Measurements from ENCODE around the gene SLC41A1. TPM values are rescaled to one million over a fixed set of nuclear protein-coding genes. Genes with fewer than 3 reads are reported as not detected.

SLC41A1 gene
- total RNA-seq, 3 donors from 2014 or later (not counting 1 experiment from before 2014, with no cell fraction given) = 35.3 to 47.1 (median 39.5) TPM

GRCh38 chr1:205822397-205822796, 9.4 kb upstream of the SLC41A1 start:
- H3K4me3 Mint-ChIP-seq = no peak overlapping the region
- H3K9me3 Mint-ChIP-seq = no peaks in the 10 kb centered on the region
- H3K27me3 Mint-ChIP-seq (ENCODE audit: low read depth in 2 of 2) = peaks cover 7 to 9% of the 10 kb centered on the region in 2 donors
- TF ChIP-seq, protein P1, sequence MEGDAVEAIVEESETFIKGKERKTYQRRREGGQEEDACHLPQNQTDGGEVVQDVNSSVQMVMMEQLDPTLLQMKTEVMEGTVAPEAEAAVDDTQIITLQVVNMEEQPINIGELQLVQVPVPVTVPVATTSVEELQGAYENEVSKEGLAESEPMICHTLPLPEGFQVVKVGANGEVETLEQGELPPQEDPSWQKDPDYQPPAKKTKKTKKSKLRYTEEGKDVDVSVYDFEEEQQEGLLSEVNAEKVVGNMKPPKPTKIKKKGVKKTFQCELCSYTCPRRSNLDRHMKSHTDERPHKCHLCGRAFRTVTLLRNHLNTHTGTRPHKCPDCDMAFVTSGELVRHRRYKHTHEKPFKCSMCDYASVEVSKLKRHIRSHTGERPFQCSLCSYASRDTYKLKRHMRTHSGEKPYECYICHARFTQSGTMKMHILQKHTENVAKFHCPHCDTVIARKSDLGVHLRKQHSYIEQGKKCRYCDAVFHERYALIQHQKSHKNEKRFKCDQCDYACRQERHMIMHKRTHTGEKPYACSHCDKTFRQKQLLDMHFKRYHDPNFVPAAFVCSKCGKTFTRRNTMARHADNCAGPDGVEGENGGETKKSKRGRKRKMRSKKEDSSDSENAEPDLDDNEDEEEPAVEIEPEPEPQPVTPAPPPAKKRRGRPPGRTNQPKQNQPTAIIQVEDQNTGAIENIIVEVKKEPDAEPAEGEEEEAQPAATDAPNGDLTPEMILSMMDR (IDR thresholded peaks at IDR 0.05) = no peak
- Histone ChIP-seq H3K27ac (ENCODE audit: low read length) (no peak overlapping the region), H3K27me3 (ENCODE audit: control insufficient read depth, insufficient read depth, low read length) (no peaks in the 10 kb centered on the region), H3K4me3 (ENCODE audit: low read length) (no peak overlapping the region), H3K9me3 (ENCODE audit: control insufficient read depth, insufficient read depth, low read length) (no peaks in the 10 kb centered on the region), H3K4me1 (ENCODE audit: control insufficient read depth, insufficient read depth, low read length) (peaks cover 11% of the 10 kb centered on the region), H3K36me3 (ENCODE audit: control insufficient read depth, insufficient read depth, low read length) (no peaks in the 10 kb centered on the region)
- intact Hi-C loops (cut with micrococcal nuclease) = no loop called here
- ATAC-seq = no peak
- DNase-seq = no peak
- H3K4me1 Mint-ChIP-seq = peaks cover 14% of the 10 kb centered on the region in 2 donors
- no peaks in the 10 kb centered on the region for H3K36me3 Mint-ChIP-seq
- no CpG with 5 or more reads among the region's 2 CpGs for WGBS (ENCODE audit: insufficient coverage)
- H3K27ac Mint-ChIP-seq = no peak overlapping the region

- TF ChIP-seq, protein P1 (IDR thresholded peaks at IDR 0.05) = no peak
- Mint-ChIP-seq H3K36me3 (no peaks in the 10 kb centered on the region), H3K4me3 (no peak overlapping the region), H3K27ac (no peak overlapping the region), H3K9me3 (no peaks in the 10 kb centered on the region), H3K27me3 (ENCODE audit: low read depth in 2 of 2) (no peaks in the 10 kb centered on the region), H3K4me1 (peaks cover 11 to 13% of the 10 kb centered on the region in 2 donors)
- H3K4me3 ChIP-seq (ENCODE audit: low read length) = no peak overlapping the region
- no peaks in the 10 kb centered on the region for H3K36me3 ChIP-seq (ENCODE audit: control insufficient read depth, insufficient read depth, low read length)
- no peaks in the 10 kb centered on the region for H3K27me3 ChIP-seq (ENCODE audit: control insufficient read depth, insufficient read depth, low read length)
- H3K4me1 ChIP-seq (ENCODE audit: control insufficient read depth, insufficient read depth, low read length) = peaks cover 11% of the 10 kb centered on the region
- intact Hi-C loops (cut with micrococcal nuclease) = no loop called here
- no peak overlapping the region for H3K27ac ChIP-seq (ENCODE audit: low read length)
- no peak for DNase-seq
- 93% methylated on average over 3 of the region's 3 CpGs for WGBS (ENCODE audit: insufficient coverage)
- ATAC-seq = no peak
- no peaks in the 10 kb centered on the region for H3K9me3 ChIP-seq (ENCODE audit: control insufficient read depth, insufficient read depth, low read length)
These were observed 5.0 kb upstream of the SLC41A1 start for GRCh38 chr1:205817988-205818387.

- H3K9me3 ChIP-seq (ENCODE audit: control insufficient read depth, insufficient read depth, low read length) = no peaks in the 10 kb centered on the region
- TF ChIP-seq, protein P1 (IDR thresholded peaks at IDR 0.05) = no peak
- H3K27ac ChIP-seq (ENCODE audit: low read length) = no peak overlapping the region
- no peak overlapping the region for H3K4me3 ChIP-seq (ENCODE audit: low read length)
- no peak overlapping the region for H3K27ac Mint-ChIP-seq
- ATAC-seq = no peak
- H3K4me1 ChIP-seq (ENCODE audit: control insufficient read depth, insufficient read depth, low read length) = peaks cover 14% of the 10 kb centered on the region
- whole genome bisulfite sequencing (ENCODE audit: insufficient coverage) = 100% methylated on average over 1 of the region's 3 CpGs
- no peak overlapping the region for H3K4me3 Mint-ChIP-seq
- H3K27me3 ChIP-seq (ENCODE audit: control insufficient read depth, insufficient read depth, low read length) = no peaks in the 10 kb centered on the region
- no peak for DNase-seq
- peaks cover 12 to 14% of the 10 kb centered on the region in 2 donors for H3K4me1 Mint-ChIP-seq
- H3K27me3 Mint-ChIP-seq (ENCODE audit: low read depth in 2 of 2) = no peaks in the 10 kb centered on the region
- H3K9me3 Mint-ChIP-seq = no peaks in the 10 kb centered on the region
- no peaks in the 10 kb centered on the region for H3K36me3 Mint-ChIP-seq
- H3K36me3 ChIP-seq (ENCODE audit: control insufficient read depth, insufficient read depth, low read length) = no peaks in the 10 kb centered on the region
- intact Hi-C loops (cut with micrococcal nuclease) = no loop called here
These were observed 4.4 kb upstream of the SLC41A1 start for GRCh38 chr1:205817364-205817763.

GRCh38 chr1:205813755-205814058, 709 bp upstream of the SLC41A1 start:
- TF ChIP-seq, protein P1 (IDR thresholded peaks at IDR 0.05) = no peak
- intact Hi-C loops (cut with micrococcal nuclease) = loop anchor here (1.0 kb wide), 2 partner anchors 37 to 38 kb away; partner anchors contain the start of genes PM20D1 and RAB29
- peaks cover 46 to 47% of the 10 kb centered on the region in 2 donors for H3K4me1 Mint-ChIP-seq

More at GRCh38 chr1:205813755-205814058, 709 bp upstream of the SLC41A1 start:
- Mint-ChIP-seq H3K27ac (peak overlapping the region; percentile 85 to 88), H3K4me3 (peak overlapping the region; percentile 91), H3K36me3 (no peaks in the 10 kb centered on the region), H3K27me3 (ENCODE audit: low read depth in 2 of 2) (no peaks in the 10 kb centered on the region), H3K9me3 (no peaks in the 10 kb centered on the region)
- H3K4me3 ChIP-seq (ENCODE audit: low read length) = peak overlapping the region; percentile 91
- H3K9me3 ChIP-seq (ENCODE audit: control insufficient read depth, insufficient read depth, low read length) = no peaks in the 10 kb centered on the region
- peaks cover 5% of the 10 kb centered on the region for H3K36me3 ChIP-seq (ENCODE audit: control insufficient read depth, insufficient read depth, low read length)
- peak in 1 of 2 donors; percentile 57 for DNase-seq
- H3K27ac ChIP-seq (ENCODE audit: low read length) = peak overlapping the region; percentile 63
- H3K4me1 ChIP-seq (ENCODE audit: control insufficient read depth, insufficient read depth, low read length) = peaks cover 37% of the 10 kb centered on the region
- no peak for ATAC-seq
- WGBS (ENCODE audit: insufficient coverage) = 1% methylated on average over 13 of the region's 14 CpGs
- no peaks in the 10 kb centered on the region for H3K27me3 ChIP-seq (ENCODE audit: control insufficient read depth, insufficient read depth, low read length)
